HepG2 (cell line): ENCODE results near the gene LIPE. TPM values are rescaled to one million over a fixed set of nuclear protein-coding genes. Genes with fewer than 3 reads are reported as not detected.
A peak's percentile ranks its signal among the peaks of the same experiment; 100 is the strongest.

ENCODE experiments used
- ARNT2 ChIP-seq: sonication (generic); formaldehyde crosslinking; IDR thresholded peaks from 2 replicates; pipeline ENCODE4 v1.8.0; 2022; ENCODE audit warnings: mild to moderate bottlenecking, low read depth, missing genetic modification reagents, moderate library complexity
- CBX5 ChIP-seq: sonication (generic); formaldehyde crosslinking; IDR thresholded peaks from 2 replicates; pipeline ENCODE4 v1.4.0; 2020; ENCODE audit warnings: missing genetic modification reagents, borderline replicate concordance
- CREM ChIP-seq, 2 experiments: sonication (generic) in 1 of 2; formaldehyde crosslinking in 1 of 2; IDR thresholded peaks; 2 replicates each; pipeline versions ENCODE4 v1.4.0 to v1.6.1; 2016 to 2020; ENCODE audit warnings: antibody characterized with exemption in 1 of 2, mild to moderate bottlenecking in 1 of 2, missing genetic modification reagents in 1 of 2
- EP300 ChIP-seq, 3 experiments: sonication (generic) in 1 of 3; formaldehyde crosslinking in 1 of 3; IDR thresholded peaks; 2 replicates each; pipeline versions ENCODE4 v1.5.1 to v1.6.1; 2011 to 2020; ENCODE audit warnings: low read depth in 2 of 3, low read length in 2 of 3, borderline replicate concordance in 1 of 3, improper control_type of control experiment in 1 of 3, mild to moderate bottlenecking in 1 of 3, missing genetic modification reagents in 1 of 3, moderate library complexity in 1 of 3
- FIP1L1 ChIP-seq: fragments of 200-400 bp; formaldehyde crosslinking; IDR thresholded peaks from 2 replicates; pipeline ENCODE4 v1.6.1; 2018; ENCODE audit warnings: low read depth, mild to moderate bottlenecking, low read length, moderate library complexity, borderline replicate concordance; ENCODE audit not compliant: insufficient read depth
- GABPB1 ChIP-seq: IDR thresholded peaks from 2 replicates; pipeline ENCODE4 v1.6.1; 2016; ENCODE audit warnings: mild to moderate bottlenecking, missing genetic modification reagents, moderate library complexity, missing compliant biosample characterization
- GRHL1 ChIP-seq: sonication (generic); formaldehyde crosslinking; conservative IDR thresholded peaks from 2 replicates; pipeline ENCODE4 v1.8.0; 2022; ENCODE audit warnings: missing genetic modification reagents
- HNRNPK ChIP-seq: fragments of 200-400 bp; formaldehyde crosslinking; IDR thresholded peaks from 2 replicates; pipeline ENCODE4 v1.6.1; 2018; ENCODE audit warnings: low read length, low read depth, moderate library complexity, mild to moderate bottlenecking; ENCODE audit not compliant: poor library complexity, severe bottlenecking
- HOXA5 ChIP-seq: sonication (generic); formaldehyde crosslinking; IDR thresholded peaks from 2 replicates; pipeline ENCODE4 v1.4.0; 2020; ENCODE audit warnings: missing genetic modification reagents
- MAFF ChIP-seq: IDR thresholded peaks from 2 replicates; pipeline ENCODE4 v1.6.1; 2011; ENCODE audit warnings: low read depth, low read length, improper control_type of control experiment
- NR2F6 ChIP-seq, 2 experiments: IDR thresholded peaks; 2 replicates each; pipeline ENCODE4 v1.6.1; 2016; ENCODE audit warnings: antibody characterized with exemption in 1 of 2, mild to moderate bottlenecking in 1 of 2
- SRSF9 ChIP-seq: fragments of 200-400 bp; formaldehyde crosslinking; IDR thresholded peaks from 2 replicates; pipeline ENCODE4 v1.6.1; 2018; ENCODE audit warnings: borderline replicate concordance, mild to moderate bottlenecking, low read depth, low read length; ENCODE audit not compliant: insufficient read depth, poor library complexity, severe bottlenecking
- ZBTB25 ChIP-seq: IDR thresholded peaks from 2 replicates; pipeline ENCODE4 v1.6.1; 2018; ENCODE audit warnings: missing genetic modification reagents
- ZBTB33 ChIP-seq: sonication (generic); formaldehyde crosslinking; IDR thresholded peaks from 2 replicates; pipeline ENCODE4 v1.4.0; 2020; ENCODE audit warnings: missing genetic modification reagents
- ZNF10 ChIP-seq: sonication (generic); formaldehyde crosslinking; IDR thresholded peaks from 2 replicates; pipeline ENCODE4 v1.4.0; 2020; ENCODE audit warnings: mild to moderate bottlenecking, low read depth, missing genetic modification reagents, borderline replicate concordance
- ZNF138 ChIP-seq: sonication (generic); formaldehyde crosslinking; IDR thresholded peaks from 2 replicates; pipeline ENCODE4 v1.5.0; 2020; ENCODE audit warnings: mild to moderate bottlenecking, low read depth, missing genetic modification reagents
- ZNF274 ChIP-seq: sonication (generic); formaldehyde crosslinking; IDR thresholded peaks from 2 replicates; pipeline ENCODE4 v1.5.1; 2020; ENCODE audit warnings: mild to moderate bottlenecking, missing genetic modification reagents
- ZNF292 ChIP-seq: sonication (generic); formaldehyde crosslinking; IDR thresholded peaks from 2 replicates; pipeline ENCODE4 v1.8.1; 2022; ENCODE audit warnings: mild to moderate bottlenecking, low read depth, missing genetic modification reagents, borderline replicate concordance
- ZNF572 ChIP-seq: sonication (generic); formaldehyde crosslinking; IDR thresholded peaks from 2 replicates; pipeline ENCODE4 v1.5.1; 2020; ENCODE audit warnings: mild to moderate bottlenecking, missing genetic modification reagents
- ZNF670 ChIP-seq: sonication (generic); formaldehyde crosslinking; IDR thresholded peaks from 2 replicates; pipeline ENCODE4 v1.8.0; 2022; ENCODE audit warnings: mild to moderate bottlenecking, missing genetic modification reagents, borderline replicate concordance
- polyA plus RNA-seq, 8 experiments: library from polyadenylated mRNA; depleted of rRNA in 3 of 8; stranded (reverse) in 7 of 8; unstranded in 1 of 8; fragments of >200 nt; fragmentation: Illumina TruSeq in 4 of 8; extraction: Trizol in 4 of 8; gene quantifications; 2 replicates each; pipeline versions ENCODE4 v1.2.1 to v1.2.3, GENCODE V29; 2011 to 2016; ENCODE audit warnings: low read depth in 4 of 8, missing spikeins in 1 of 8, mixed read lengths in 1 of 8; ENCODE audit not compliant: insufficient read depth in 1 of 8
- total RNA-seq, 5 experiments: library from RNA; depleted of rRNA; stranded (reverse); fragments of >200 nt; fragmentation: Illumina TruSeq; extraction: Trizol; gene quantifications; 2 replicates each; pipeline ENCODE4 v1.2.3, GENCODE V29; 2016; ENCODE audit warnings: low read depth in 1 of 5
- TF ChIP-seq, protein P1 (sequence below): sonication (generic); formaldehyde crosslinking; IDR thresholded peaks from 2 replicates; pipeline ENCODE4 v1.4.0; 2020; ENCODE audit warnings: missing genetic modification reagents; ENCODE audit errors: not compliant biosample characterization

Gene LIPE
- total and polyA plus RNA-seq, 2 of the 13 experiments (the other 11 are each of a cell fraction or from before 2014, with no cell fraction given): not detected

GRCh38 chr19:42469311-42470235 is 42.4 kb upstream of the LIPE start (continued):
- no peak for TF ChIP-seq ZNF670 (CRISPR knock-in tag)
- TF ChIP-seq ZBTB25 (CRISPR knock-in tag): no peak
- peak; percentile 13; the same call in 1 of the 2 replicates for TF ChIP-seq ZBTB33 (CRISPR knock-in tag)
- no peak for TF ChIP-seq ZNF138 (CRISPR knock-in tag)
- TF ChIP-seq ZNF274 (CRISPR knock-in tag): no peak
- TF ChIP-seq HNRNPK: no peak
- TF ChIP-seq FIP1L1: no peak
- TF ChIP-seq ARNT2: no peak
- no peak for TF ChIP-seq ZNF292 (CRISPR knock-in tag)
- TF ChIP-seq EP300 (IDR thresholded peaks at IDR 0.05; ENCODE audit: low read depth in 2 of 2, low read length in 2 of 2): peak in 1 of 2 experiments; percentile 20; a peak in 1 of 4 replicates
- TF ChIP-seq EP300 (CRISPR knock-in tag; IDR thresholded peaks at IDR 0.05; ENCODE audit: borderline replicate concordance): no peak
- TF ChIP-seq GRHL1: no peak
- TF ChIP-seq SRSF9: no peak
- TF ChIP-seq MAFF: no peak
- TF ChIP-seq HOXA5 (CRISPR knock-in tag): no peak
- no peak for TF ChIP-seq CBX5 (CRISPR knock-in tag)
- 0 out of 2 replicates have a peak, but pooled peaks have one; percentile 23 for TF ChIP-seq GABPB1
- no peak; the same call in 1 of the 2 replicates for TF ChIP-seq NR2F6 (IDR thresholded peaks at IDR 0.05)
- TF ChIP-seq NR2F6 (CRISPR knock-in tag; IDR thresholded peaks at IDR 0.05): peak; percentile 49; the same call in 1 of the 2 replicates
- TF ChIP-seq ZNF10 (CRISPR knock-in tag): no peak
- TF ChIP-seq CREM (IDR thresholded peaks at IDR 0.05): no peak
- no peak for TF ChIP-seq CREM (CRISPR knock-in tag; IDR thresholded peaks at IDR 0.05)
- no peak for TF ChIP-seq ZNF572 (CRISPR knock-in tag)
- TF ChIP-seq, protein P1, sequence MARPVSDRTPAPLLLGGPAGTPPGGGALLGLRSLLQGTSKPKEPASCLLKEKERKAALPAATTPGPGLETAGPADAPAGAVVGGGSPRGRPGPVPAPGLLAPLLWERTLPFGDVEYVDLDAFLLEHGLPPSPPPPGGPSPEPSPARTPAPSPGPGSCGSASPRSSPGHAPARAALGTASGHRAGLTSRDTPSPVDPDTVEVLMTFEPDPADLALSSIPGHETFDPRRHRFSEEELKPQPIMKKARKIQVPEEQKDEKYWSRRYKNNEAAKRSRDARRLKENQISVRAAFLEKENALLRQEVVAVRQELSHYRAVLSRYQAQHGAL (CRISPR knock-in tag): no peak
